NCI-H1092 treated with DMSO at 0.1 percent for 48 hours (cell line): ENCODE results near the gene CLDN18.
A peak's percentile ranks its signal among the peaks of the same experiment; 100 is the strongest.

Experiments used
- DNase-seq: peaks from one replicate; lab custom pipeline; 2025; lab: John Stamatoyannopoulos, UW

The CLDN18 gene

DNA sequence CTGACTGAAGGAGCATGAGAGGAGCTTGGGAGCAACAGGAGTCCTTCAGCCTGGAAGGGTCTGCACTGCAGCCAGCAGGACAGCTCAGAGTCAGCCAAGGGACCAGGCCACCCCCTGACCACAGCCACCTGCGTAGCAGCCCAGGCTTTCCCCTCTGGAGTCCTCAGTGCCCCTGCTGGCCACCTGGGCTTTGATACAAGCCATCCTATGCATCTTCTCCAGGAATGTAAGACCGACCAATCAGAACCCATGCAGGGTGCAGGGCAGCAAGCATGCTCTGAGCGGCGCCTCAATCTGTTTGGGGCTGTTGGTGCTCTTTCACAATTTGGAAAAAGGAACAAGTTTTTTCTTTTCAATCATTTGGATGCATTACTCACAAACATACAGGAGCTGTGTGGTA, 53.5 kb downstream of the CLDN18 start:
- DNase-seq: no peak

DNA sequence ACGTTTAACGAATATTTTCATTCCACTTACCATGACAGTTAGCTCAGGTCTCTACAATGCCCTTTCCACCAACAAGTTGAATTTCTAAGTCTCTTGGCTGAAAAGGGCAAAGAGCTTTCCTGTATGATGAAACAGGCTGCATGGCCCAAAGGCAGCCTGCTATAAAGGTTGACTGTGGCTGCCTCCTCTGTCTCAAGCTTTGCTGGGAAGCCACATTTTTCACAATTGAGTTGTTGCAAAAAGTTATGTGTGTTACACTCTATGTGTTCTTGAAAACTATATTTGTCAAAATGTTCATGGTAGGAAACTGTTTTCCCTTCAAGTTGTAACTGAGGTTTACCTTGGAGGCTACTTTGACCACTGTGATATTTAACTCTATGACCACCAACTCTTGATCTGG, 56.0 kb downstream of the CLDN18 start:
- no peak for DNase-seq

DNA sequence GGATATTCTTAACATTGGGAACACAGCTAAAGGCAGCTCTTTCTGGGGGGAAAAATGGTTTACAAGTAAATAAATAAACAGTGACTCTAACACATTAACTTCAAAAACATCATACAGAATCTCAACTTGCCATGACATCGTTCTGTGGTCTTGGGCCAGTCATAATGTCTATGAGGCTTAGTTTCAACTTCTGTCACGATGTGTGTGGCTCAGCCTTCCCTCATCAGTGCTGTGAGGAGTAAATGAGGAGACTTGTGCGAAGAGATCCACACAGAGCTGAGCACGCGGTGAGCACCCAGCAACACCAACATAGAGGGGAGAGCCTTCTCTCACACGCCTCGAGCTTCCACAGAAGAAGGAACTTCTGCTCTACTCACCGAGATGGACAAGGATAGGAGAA, 56.4 kb downstream of the CLDN18 start:
- DNase-seq: no peak

DNA sequence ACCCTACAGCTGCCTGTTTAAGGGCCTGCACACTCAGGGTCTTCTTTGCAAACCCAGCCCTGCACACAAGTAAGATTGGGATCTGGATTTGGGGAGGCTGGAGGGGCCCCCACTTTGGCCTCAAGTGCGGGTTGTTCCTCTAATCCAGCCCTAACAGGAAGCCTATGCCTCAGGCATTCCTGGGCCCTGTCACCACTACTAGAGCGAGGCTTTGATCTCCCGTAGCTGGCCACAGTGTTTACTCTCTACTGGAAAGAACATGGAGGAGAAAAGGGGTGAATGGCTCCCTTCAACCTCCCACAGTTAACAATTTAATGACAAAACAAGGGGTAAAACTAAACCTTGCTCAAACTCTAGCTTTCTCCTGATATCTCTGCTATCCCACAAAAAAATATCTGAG, 57.0 kb downstream of the CLDN18 start:
- no peak for DNase-seq

DNA sequence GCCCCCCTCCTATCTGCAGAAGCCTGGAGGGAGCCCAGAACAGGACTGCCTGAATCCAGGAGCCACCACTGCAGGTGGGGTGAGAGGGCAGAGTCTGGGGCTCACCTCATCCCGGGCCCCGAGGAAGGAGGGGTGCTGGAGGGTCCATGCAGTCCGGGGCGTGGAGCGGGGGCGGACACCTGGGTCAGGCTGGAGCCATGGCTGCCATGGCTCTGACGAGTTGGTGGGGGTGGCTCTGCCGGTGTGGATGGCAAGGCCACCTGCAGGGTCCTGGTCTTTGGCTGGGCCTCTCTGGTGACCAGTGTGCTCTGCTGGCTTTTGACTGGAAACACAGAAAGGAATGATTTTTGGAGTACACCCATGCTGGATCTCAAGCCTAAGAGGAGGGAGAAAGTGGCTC, 58.1 kb downstream of the CLDN18 start:
- no peak for DNase-seq

DNA sequence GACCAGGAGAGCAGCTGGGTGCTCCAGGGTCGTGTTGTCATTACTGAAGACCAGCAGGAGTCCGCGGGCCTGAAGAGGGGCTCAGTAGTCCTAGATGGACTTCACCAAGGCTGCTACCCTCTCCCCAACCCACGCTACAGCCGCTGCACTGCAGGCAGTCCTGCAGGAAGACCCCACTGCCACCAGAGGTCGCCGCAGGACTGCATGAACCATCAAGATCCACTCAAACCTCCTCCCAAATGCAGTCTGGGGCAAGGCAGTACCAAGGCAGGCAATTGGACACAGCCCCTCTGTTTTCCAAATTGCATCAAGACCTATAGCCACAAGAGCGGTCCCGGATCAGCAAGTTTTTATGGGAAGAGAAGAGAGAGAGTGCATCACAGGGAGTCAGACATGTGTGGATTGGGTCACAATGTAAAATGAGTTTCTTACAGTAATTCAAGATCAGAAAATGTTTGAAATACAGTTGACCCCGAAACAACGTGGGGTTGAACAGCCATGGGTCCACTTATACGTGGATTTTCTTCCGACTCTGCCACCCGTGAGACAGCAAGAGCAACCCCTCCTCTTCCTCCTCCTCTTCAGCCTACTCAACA, 58.7 kb downstream of the CLDN18 start:
- peak; percentile 55 for DNase-seq

DNA sequence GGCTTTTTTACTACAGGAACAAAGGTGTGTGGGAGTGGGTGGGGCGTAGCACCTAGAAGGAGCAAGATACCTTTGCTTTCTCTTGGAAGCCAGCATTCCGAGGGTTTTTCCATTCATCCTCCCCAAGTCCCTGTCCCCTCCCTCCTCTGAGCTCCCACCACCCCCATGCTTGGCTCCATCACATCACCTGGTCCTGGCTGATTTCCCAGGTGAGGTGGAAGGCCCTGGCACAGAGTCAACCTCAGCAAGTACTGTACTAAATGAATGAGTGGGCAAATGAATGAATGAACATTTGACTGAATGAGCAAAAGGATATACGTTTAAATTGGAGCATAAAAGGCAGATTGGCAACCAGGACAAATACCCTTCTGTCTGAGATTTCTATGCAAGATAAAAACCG, 60.0 kb downstream of the CLDN18 start:
- DNase-seq: no peak

DNA sequence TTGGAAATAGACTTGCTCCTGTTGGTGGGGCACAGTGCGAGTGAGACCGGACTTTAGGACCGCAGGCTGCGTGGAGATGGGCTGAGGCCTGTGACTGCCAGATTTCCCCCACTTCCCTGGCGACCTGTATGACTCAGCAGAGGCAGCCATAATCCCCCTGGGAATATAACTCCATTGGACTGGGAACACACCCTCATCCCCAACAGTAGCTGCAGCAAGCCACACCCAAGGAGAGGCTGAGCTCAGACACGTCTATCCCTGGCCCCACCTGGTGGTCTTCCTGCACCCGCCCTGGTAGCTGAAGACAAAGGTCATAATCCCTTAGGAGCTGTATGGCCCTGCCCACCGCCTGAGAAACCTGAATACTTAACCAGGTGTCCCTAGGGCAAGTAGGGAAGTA, 62.8 kb downstream of the CLDN18 start:
- no peak for DNase-seq

DNA sequence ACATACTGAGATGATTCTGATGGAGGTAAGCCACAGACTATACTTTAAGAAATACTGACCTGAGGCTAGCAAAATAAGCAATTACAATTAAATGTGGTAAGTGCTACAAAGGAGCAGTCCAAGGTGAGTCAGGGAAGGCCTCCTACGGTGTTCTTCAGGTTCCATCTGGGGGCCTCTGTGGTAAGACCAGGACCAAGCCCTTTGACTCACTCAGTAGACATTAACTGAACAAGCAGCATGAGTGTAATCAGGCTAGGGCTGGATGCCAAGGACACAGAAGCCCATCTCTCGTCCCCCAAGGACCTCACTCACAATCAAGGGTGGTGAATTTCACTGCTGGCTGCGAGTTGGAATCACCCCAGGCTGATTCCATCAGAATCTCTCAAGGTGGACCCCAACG, 68.1 kb downstream of the CLDN18 start:
- DNase-seq: no peak

DNA sequence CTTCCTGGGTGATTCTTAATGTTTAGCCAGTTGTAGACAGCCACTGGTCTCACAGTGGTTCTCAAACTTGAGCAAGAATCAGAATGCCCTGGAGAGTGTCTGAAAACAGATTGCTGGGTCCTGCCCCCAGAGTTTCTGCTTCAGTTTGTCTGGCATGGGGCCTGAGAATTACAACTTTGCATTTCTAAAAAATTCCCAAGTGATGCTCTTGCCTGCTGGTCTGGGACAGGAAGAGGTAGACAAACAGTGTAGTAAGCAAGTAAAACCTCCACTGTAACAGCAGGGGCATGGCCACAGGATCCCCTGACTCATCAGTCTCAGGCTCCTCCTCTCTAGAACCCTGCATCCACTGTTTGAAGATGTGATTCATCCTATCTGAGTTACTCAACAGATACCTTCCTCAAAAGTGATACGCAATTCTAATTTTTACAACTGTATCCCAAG, 69.0 kb downstream of the CLDN18 start:
- DNase-seq: no peak

DNA sequence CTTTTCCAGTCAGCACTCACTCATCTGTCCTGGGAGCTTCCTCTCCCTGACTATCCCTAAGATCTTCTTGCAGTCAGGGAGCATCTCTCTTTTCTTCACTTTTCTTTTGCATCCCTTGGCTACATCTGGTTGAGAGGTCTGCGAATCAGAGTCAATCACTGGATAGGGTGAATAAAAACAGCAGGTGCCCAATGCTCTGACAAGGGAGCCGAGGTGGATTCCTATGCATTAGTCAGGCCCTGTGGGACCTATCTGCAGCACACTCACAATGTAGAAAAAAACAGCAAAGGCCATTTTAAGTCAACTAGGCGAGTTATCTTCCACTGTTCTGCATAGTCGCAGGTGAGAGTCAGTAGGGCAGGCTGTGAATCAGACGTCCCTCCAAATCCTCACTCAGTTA, 69.9 kb downstream of the CLDN18 start:
- DNase-seq: no peak

DNA sequence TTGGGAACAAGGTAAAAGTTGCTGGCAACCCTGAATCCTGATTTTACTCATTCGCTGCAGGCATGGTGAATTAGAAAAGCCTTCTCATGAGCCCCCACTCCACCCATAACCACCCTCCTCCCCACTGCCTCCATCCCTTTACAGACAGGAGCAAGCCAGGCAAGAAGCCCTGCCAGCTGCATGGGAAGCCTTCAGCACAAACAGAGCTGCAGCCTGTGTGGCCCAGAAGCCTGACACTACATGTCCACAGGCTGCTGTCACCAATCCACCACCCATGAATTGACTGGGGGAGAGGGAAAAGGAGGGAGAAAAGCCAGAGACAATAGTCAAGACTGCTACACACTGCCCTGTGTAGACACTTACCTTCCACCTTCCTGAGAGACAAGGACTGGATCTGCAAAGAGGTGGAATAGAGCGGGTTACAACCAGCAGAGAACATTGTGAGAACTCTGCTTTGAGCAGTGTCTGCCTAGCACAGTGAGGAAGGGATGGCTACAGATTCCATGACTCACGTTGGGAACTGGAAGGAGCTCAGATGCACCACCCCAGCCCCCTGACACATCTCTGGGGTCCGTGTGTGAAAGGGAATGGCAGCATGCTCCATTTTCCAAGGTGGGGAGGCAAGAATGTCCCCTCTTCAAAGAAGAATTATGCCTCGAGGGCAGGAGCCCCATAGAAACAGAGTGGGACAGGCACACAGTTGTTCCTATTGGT, 71.6 kb downstream of the CLDN18 start:
- no peak for DNase-seq

DNA sequence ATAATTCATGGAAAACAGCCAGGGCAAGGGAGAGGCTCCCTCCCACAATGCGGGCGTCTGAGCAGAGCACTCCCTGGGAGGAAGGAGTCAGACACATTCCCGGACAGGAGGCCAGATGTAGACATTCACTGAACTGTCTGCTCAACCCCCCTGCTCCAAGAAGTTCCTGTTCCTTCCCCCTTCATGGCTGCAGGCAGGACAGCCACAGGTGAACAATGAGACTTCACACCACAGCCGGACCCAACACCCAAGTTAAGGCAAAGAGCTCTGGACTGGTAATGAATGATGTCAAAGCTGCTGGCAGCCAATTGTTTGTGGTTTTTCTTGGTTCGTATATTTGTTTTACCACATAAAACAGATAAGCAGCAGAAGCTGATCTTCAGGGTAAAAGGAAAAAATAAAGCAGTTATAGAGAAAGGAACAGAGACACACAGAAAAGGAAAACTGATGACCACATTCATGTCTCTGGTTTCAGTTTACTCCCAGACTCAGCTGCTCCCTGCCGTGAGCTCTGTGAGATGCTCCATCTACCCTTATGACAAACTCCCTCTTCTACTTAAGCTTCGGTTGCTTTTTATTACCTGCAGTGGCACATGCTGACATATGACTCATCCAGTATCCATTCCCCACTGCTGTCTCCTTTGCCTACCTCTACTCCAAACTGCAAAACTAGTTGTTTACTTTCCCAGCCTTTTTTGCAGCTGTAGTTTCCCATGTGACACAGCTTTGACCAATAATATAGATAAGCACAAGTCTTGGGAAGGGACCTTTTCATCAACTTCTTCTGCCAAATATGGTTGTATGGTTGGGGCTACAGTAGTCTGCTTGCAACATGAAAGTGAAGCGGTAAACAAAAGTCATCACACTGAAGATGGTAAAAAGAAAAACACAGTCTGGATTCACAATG, 72.4 kb downstream of the CLDN18 start:
- no peak for DNase-seq

DNA sequence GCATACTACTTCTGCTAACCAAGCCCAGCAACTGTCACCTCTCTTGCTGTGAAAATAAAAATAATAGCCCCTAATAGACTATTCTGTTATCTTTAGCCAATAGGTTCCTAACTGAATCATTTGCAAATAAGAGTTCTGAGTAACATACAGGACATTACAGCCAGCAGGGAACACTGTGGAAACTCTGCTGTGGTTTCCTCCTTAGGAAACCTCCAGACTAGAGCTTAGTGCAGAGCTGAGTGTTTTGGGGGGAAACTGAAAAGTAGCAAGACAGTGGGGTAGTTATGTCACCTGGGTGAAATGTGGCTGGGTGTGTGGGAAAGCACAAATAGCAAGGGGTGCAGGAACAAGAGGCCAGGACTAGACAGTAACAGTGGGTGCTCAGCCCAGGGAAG, 73.0 kb downstream of the CLDN18 start:
- no peak for DNase-seq
